Measurements from ENCODE around the gene DNAH9. TPM values are rescaled to one million over a fixed set of nuclear protein-coding genes. Genes with fewer than 3 reads are reported as not detected.

Gene DNAH9
- total and polyA plus RNA-seq, 2 donors (not counting 1 experiment from before 2014, with no cell fraction given): not detected

DNA sequence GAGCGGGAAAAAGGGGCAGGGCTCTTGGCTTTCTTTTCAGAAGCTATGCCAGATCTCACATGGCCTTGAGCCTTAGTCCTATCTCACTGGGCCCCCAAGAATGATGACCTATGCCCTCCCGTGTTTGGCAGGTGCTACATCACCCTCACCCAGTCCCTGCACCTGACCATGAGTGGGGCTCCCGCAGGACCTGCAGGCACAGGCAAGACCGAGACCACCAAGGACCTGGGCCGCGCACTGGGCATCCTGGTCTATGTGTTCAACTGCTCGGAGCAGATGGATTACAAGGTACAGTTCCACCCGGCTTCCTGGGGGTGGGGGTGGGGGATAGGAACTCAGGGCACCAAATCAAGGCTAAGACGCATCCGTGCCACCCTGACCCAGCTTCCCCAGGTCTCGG, 120.9 kb downstream of the DNAH9 start:
- Mint-ChIP-seq H3K4me1 (no peaks in the 10 kb centered on the region), H3K4me3 (no peak overlapping the region), H3K27me3 (no peaks in the 10 kb centered on the region), H3K27ac (no peak overlapping the region), H3K9me3 (ENCODE audit: insufficient read depth) (peaks cover 5% of the 10 kb centered on the region)
- H2AFZ ChIP-seq (ENCODE audit: insufficient read depth, low read depth, low read length, poor library complexity, severe bottlenecking): no peak overlapping the region
- intact Hi-C loops (cut with micrococcal nuclease): no loop called here
- no peak overlapping the region for H3K9ac ChIP-seq (ENCODE audit: low read length)
- no peaks in the 10 kb centered on the region for H3K27me3 ChIP-seq (replicated peaks in 1 of 4; ENCODE audit: control extremely low read depth in 1 of 4, control insufficient read depth in 3 of 4, insufficient read depth in 4 of 4, low read length in 3 of 4)
- no peak for TF ChIP-seq EZH2 (IDR thresholded peaks at IDR 0.05; ENCODE audit: borderline replicate concordance, insufficient read depth, low read depth, low read length, poor library complexity, severe bottlenecking)
- TF ChIP-seq, protein P1, sequence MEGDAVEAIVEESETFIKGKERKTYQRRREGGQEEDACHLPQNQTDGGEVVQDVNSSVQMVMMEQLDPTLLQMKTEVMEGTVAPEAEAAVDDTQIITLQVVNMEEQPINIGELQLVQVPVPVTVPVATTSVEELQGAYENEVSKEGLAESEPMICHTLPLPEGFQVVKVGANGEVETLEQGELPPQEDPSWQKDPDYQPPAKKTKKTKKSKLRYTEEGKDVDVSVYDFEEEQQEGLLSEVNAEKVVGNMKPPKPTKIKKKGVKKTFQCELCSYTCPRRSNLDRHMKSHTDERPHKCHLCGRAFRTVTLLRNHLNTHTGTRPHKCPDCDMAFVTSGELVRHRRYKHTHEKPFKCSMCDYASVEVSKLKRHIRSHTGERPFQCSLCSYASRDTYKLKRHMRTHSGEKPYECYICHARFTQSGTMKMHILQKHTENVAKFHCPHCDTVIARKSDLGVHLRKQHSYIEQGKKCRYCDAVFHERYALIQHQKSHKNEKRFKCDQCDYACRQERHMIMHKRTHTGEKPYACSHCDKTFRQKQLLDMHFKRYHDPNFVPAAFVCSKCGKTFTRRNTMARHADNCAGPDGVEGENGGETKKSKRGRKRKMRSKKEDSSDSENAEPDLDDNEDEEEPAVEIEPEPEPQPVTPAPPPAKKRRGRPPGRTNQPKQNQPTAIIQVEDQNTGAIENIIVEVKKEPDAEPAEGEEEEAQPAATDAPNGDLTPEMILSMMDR (IDR thresholded peaks at IDR 0.05): no peak
- ATAC-seq (ENCODE audit: low read depth): no peak
- ChIA-PET CTCF (no interaction called here), POLR2A (no interaction called here)
- H3K4me3 ChIP-seq (ENCODE audit: control extremely low read depth in 1 of 5, extremely low read depth in 1 of 5, insufficient read depth in 1 of 5, low read depth in 2 of 5, low read length in 4 of 5): no peak overlapping the region
- H3K4me1 ChIP-seq (ENCODE audit: control insufficient read depth in 2 of 2, insufficient read depth in 2 of 2, low read length in 2 of 2): no peaks in the 10 kb centered on the region
- DNase-seq: no peak
- H3K9me3 ChIP-seq (ENCODE audit: control extremely low read depth in 1 of 3, control insufficient read depth in 2 of 3, insufficient read depth in 1 of 3, low read length in 2 of 3): peaks cover 0 to 13% (median 0%) of the 10 kb centered on the region in 3 donors
- WGBS (ENCODE audit: insufficient coverage): 91% methylated on average over 10 of the region's 11 CpGs
- H3K4me2 ChIP-seq (replicated peaks; ENCODE audit: low read depth, low read length, poor library complexity, severe bottlenecking): no peak overlapping the region
- H3K36me3 ChIP-seq (replicated peaks in 1 of 2; ENCODE audit: control extremely low read depth in 1 of 2, control insufficient read depth in 1 of 2, extremely low read depth in 1 of 2, insufficient read depth in 2 of 2, low read length in 1 of 2): no peaks in the 10 kb centered on the region
- no peak overlapping the region for H3K27ac ChIP-seq (ENCODE audit: low read length in 2 of 2)
- H4K20me1 ChIP-seq (ENCODE audit: control insufficient read depth, insufficient read depth, low read length, poor library complexity, severe bottlenecking): no peaks in the 10 kb centered on the region
- no peaks in the 10 kb centered on the region for H3K79me2 ChIP-seq (ENCODE audit: control insufficient read depth, insufficient read depth, low read length)

DNA sequence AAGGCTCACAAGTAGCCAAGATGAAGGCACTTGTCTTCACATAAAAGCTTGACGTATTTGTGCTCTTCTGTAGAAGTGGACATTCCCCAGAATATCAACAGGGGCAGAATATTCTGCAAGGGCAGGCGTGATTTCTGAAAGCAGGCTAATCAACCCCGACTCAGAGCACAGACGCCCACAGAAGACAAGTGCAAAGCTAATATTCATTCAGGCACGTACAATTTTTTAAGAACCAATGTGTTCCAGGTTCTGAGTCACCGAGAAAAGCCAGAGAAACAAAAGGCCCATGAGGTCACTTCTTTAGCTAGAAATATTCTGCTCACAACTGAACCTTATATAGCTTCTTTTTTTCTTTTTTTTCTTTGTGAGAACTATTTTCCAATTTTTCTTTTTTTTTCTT, 121.6 kb downstream of the DNAH9 start:
- CTCF ChIA-PET: no interaction called here

More for the DNA sequence above, 121.6 kb downstream of the DNAH9 start:
- Histone ChIP-seq H2AFZ (ENCODE audit: insufficient read depth, low read depth, low read length, poor library complexity, severe bottlenecking) (no peak overlapping the region), H3K27ac (ENCODE audit: low read length in 2 of 2) (no peak overlapping the region), H3K9ac (ENCODE audit: low read length) (no peak overlapping the region), H3K9me3 (ENCODE audit: control extremely low read depth in 1 of 3, control insufficient read depth in 2 of 3, insufficient read depth in 1 of 3, low read length in 2 of 3) (peaks cover 0 to 10% (median 0%) of the 10 kb centered on the region in 3 donors), H3K4me3 (ENCODE audit: control extremely low read depth in 1 of 5, extremely low read depth in 1 of 5, insufficient read depth in 1 of 5, low read depth in 2 of 5, low read length in 4 of 5) (no peak overlapping the region), H3K79me2 (ENCODE audit: control insufficient read depth, insufficient read depth, low read length) (no peaks in the 10 kb centered on the region), H3K4me1 (ENCODE audit: control insufficient read depth in 2 of 2, insufficient read depth in 2 of 2, low read length in 2 of 2) (no peaks in the 10 kb centered on the region), H3K4me2 (replicated peaks; ENCODE audit: low read depth, low read length, poor library complexity, severe bottlenecking) (no peak overlapping the region), H3K36me3 (replicated peaks in 1 of 2; ENCODE audit: control extremely low read depth in 1 of 2, control insufficient read depth in 1 of 2, extremely low read depth in 1 of 2, insufficient read depth in 2 of 2, low read length in 1 of 2) (no peaks in the 10 kb centered on the region), H4K20me1 (ENCODE audit: control insufficient read depth, insufficient read depth, low read length, poor library complexity, severe bottlenecking) (no peaks in the 10 kb centered on the region), H3K27me3 (replicated peaks in 1 of 4; ENCODE audit: control extremely low read depth in 1 of 4, control insufficient read depth in 3 of 4, insufficient read depth in 4 of 4, low read length in 3 of 4) (no peaks in the 10 kb centered on the region)
- intact Hi-C loops (cut with micrococcal nuclease): no loop called here
- H3K4me1 Mint-ChIP-seq: no peaks in the 10 kb centered on the region
- H3K27ac Mint-ChIP-seq: no peak overlapping the region
- no peaks in the 10 kb centered on the region for H3K27me3 Mint-ChIP-seq
- ATAC-seq (ENCODE audit: low read depth) (no peak), DNase-seq (no peak)
- H3K9me3 Mint-ChIP-seq (ENCODE audit: insufficient read depth): peaks cover 5% of the 10 kb centered on the region
- H3K4me3 Mint-ChIP-seq: no peak overlapping the region
- TF ChIP-seq, protein P1 (IDR thresholded peaks at IDR 0.05): no peak
- no peak for TF ChIP-seq EZH2 (IDR thresholded peaks at IDR 0.05; ENCODE audit: borderline replicate concordance, insufficient read depth, low read depth, low read length, poor library complexity, severe bottlenecking)
- POLR2A ChIA-PET: no interaction called here
- 85% methylated on average over 6 of the region's 6 CpGs for WGBS (ENCODE audit: insufficient coverage)
